Epithelial cell of proximal tubule (primary cell): ENCODE measurements around the gene PPFIA4. TPM values are rescaled to one million over a fixed set of nuclear protein-coding genes. Genes with fewer than 3 reads are reported as not detected.
"Not testable (repeated sequence)": the region's sequence is repeated elsewhere in the genome, so short reads cannot be mapped to it uniquely, and the experiment has no call there.

Experiments used
- DNase-seq: peaks from one replicate; pipeline ENCODE4 v3.0.0-alpha.2; 2011; ENCODE audit warnings: low read depth
- H3K4me3 ChIP-seq: 2 replicates; pipeline ENCODE4 v1.5.1; 2011; ENCODE audit warnings: low read depth, mild to moderate bottlenecking, low read length
- total RNA-seq: library from RNA; depleted of rRNA; stranded (reverse); fragments of >200 nt; gene quantifications from 2 replicates; pipeline ENCODE4 v1.2.3, GENCODE V29; 2015
- TF ChIP-seq, protein P1 (sequence below): conservative IDR thresholded peaks from 2 replicates; pipeline ENCODE4 v1.5.1; 2012; ENCODE audit warnings: low read depth, mild to moderate bottlenecking, low read length

The PPFIA4 gene
- total RNA-seq, 1 donor from 2014 or later: 11.6 TPM

DNA sequence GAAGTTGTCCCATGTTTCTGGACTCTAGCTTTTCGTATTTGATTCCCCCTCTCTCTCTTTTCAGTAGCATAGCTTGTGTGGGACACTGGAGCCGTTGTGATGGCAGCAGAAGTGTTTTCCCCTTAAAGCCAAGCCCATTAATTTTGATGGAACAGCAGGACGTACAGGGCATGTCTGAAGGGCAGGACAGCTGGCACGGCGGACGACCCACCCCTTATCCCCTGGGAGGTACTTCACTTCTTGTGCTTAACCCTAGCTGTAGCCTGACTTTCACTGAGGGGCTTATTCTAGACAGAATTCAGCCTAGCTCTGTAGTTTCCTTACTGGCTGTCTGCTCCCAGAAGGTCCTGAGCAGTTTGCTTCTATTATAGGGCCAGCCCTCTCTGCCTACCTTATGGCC is 8.6 kb upstream of the PPFIA4 start:
- TF ChIP-seq, protein P1, sequence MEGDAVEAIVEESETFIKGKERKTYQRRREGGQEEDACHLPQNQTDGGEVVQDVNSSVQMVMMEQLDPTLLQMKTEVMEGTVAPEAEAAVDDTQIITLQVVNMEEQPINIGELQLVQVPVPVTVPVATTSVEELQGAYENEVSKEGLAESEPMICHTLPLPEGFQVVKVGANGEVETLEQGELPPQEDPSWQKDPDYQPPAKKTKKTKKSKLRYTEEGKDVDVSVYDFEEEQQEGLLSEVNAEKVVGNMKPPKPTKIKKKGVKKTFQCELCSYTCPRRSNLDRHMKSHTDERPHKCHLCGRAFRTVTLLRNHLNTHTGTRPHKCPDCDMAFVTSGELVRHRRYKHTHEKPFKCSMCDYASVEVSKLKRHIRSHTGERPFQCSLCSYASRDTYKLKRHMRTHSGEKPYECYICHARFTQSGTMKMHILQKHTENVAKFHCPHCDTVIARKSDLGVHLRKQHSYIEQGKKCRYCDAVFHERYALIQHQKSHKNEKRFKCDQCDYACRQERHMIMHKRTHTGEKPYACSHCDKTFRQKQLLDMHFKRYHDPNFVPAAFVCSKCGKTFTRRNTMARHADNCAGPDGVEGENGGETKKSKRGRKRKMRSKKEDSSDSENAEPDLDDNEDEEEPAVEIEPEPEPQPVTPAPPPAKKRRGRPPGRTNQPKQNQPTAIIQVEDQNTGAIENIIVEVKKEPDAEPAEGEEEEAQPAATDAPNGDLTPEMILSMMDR: no peak

DNA sequence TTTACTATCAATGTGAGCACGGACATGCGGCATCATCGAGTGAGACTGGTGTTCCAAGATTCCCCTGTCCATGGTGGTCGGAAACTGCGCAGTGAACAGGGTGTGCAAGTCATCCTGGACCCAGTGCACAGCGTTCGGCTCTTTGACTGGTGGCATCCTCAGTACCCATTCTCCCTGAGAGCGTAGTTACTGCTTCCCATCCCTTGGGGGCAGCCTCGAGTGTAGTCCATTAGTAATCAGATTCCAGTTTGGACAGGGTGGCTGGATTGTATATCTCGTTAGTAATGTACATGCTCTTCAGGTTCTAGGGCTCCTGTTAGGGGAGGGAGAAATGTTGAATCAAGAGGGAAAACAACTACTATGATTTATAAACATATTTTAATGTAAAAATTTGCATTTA is 3.4 kb upstream of the PPFIA4 start:
- not testable (repeated sequence) for H3K4me3 ChIP-seq, DNase-seq

More for the DNA sequence above, 8.6 kb upstream of the PPFIA4 start:
- no peak for DNase-seq
- no peak overlapping the region for H3K4me3 ChIP-seq

DNA sequence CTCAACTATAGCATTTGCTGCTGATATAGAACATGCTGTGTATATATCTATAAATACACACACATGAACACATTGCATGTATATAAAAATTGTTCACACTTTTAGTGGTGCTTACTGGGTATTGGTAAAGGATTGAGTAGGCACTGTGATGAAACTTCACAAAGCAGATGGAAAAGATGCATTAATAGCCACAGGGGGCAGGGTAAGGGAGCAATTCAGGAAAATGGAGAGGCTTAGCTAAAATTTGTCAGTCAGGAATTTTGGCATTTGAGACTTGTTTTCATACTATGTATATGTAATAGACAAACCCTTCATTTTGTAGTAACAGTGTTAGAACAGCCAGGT is 633 bp upstream of the PPFIA4 start:
- no peak for DNase-seq
- H3K4me3 ChIP-seq: no peak overlapping the region
- TF ChIP-seq, protein P1: no peak

DNA sequence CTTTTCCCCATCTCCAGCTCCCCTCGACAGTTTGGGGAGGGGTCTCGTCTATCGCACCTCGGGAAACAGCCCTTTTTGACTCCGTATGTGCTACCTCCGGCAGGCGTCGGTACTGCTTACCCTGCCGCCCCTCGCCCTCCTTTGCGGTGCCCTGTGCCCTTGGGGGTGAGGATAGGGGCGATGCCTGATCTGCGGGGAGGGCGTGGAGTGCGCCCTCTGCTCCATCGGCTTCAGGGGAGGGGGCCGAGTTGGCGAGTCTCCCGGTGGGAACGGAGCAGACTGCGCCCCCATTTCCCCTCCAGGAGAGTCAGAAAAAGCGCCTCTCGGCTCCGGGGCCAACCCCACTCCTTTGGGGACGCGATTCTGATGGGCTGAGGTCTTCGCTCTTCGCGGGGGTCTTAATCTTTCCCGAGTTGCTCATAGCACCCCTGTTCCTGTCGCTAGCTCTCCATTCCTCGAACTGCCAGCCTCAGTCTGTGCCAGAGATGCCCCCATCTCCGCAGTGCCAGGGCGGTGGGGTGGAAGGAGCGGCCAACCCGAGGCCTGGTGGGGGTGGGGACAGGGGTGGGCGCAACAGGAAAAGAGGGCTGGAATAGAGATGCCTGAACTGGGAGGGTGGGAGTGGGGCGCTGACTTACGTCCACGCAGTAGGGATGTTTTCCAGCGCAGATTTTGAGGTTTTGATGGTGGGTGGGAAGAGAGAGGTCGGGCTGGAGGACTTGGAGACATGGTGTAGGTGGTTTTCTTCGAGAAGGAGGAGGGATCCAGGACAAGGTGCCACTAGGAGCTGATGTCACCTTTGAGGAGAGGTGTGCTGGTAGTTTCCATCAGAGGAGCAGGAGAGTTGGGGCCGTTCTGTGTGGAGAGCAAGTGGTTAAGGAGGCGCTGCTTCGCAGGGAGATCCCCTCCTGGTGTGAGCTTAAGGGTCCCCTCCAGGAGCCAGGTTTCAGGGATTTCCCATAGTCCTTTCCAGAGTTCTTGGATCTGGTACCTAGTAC is 674 bp downstream of the PPFIA4 start:
- TF ChIP-seq, protein P1: no peak
- no peak for DNase-seq
- H3K4me3 ChIP-seq: peak overlapping the region; percentile 79

DNA sequence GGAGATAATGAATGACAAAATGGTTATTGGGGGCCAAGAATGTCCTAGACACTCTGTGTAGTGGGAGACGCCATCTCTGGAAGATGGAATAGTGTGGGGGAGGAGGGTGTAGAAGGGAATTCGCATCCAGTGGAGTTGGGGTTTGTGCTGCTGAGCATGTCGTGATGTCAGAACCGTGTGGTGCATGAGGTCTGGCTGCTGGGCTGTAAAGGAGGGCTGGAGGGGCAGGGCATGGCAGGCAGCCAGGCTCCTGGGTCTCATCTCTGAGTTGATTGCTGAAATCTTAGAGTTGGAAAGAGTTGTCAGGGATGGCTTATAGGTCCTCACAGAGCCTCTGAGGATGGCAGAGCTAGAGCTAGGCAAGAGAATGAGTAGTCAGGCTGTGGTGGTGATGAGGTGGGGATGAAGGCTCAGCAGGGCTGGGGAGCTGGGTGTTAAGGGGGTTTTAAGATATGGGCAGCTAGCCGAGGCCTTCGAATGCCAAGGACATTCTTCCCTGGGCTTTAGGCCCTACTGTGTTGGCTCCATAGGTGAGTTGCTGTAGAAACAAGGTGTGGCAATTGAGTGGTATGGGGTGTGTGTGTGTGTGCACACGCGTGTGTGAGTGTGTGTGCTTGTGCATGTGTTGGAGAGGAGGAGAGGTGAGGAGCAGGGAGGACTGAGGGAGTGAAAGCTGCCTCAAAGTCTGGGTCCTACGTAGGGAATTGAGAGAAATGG is 1.9 kb downstream of the PPFIA4 start:
- TF ChIP-seq, protein P1: no peak
- no peak overlapping the region for H3K4me3 ChIP-seq
- DNase-seq: no peak

DNA sequence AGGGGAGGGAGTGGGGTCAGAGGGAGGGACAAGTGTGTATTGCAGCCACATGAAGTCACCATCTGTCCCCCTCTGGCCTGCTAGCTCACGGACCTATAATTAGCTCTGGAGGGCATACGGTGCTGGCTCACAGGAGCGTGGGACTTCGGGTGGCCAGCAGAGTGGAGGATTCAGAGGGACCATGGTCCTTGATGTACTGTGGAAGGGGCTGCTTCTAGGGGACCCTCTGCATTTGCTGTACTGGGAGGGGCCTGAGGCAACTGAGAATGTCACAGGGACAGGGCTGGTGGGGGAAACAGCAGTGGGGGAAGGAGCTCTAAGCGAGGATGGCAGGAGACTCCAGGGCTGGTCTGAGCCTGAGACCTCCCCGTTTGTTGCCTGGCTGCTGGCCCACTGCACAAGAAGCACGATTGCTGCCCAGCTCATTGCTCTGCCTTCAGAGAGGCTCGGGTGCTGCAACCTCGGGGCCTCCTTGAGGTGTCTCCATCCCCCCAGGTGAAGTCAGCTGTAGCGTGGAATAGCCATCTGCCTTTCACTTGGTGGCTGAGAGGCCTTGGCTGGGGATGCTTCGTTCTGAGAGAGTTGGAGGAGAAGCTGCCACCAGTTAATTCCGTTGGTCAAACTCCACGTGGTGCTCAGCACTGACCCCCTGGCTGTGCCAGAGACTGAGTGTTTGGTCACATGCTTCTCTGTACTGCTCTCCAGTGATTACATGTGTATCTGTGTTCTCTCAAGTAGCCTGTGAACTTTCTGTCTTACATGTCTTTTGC is 2.7 kb downstream of the PPFIA4 start:
- TF ChIP-seq, protein P1: no peak
- DNase-seq: no peak
- H3K4me3 ChIP-seq: no peak overlapping the region

DNA sequence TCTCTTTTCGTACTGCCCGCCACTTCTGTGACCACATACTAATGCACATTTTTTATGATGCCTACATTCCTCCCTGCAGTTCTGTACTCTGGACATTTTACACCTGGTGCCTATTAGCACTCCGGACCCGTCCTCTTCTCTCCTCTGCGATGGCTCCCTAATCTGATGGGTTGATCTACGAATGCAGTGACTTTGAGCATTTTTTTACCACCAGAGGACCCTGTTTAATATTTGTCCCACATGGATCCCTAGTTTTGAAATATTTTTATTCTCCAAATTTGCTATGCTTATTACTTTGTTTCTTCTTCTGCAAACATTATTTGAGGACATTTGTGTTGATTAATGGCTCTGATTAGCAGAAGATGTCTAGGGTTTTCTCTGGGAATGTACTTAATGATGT is 5.2 kb downstream of the PPFIA4 start:
- TF ChIP-seq, protein P1: no peak

More for the DNA sequence above, 5.2 kb downstream of the PPFIA4 start:
- DNase-seq: no peak
- no peak overlapping the region for H3K4me3 ChIP-seq
